Measurements from ENCODE around the gene SCMH1. TPM values are rescaled to one million over a fixed set of nuclear protein-coding genes. Genes with fewer than 3 reads are reported as not detected.

SCMH1 gene
- total RNA-seq, 1 experiment from 2014 or later = 28.0 TPM

GRCh38 chr1:41164727-41165126 is 77.4 kb downstream of the SCMH1 start (continued):
- no peak for TF ChIP-seq ATF3 (IDR thresholded peaks at IDR 0.05)

GRCh38 chr1:41162441-41162840 is 79.7 kb downstream of the SCMH1 start:
- no peak for DNase-seq (ENCODE audit: low read depth, low spot score)
- no peak overlapping the region for H3K4me3 ChIP-seq (replicated peaks in 1 of 2; ENCODE audit: low read depth in 1 of 2, low read length in 2 of 2)
- no peaks in the 10 kb centered on the region for H3K9me2 ChIP-seq (ENCODE audit: insufficient read depth)
- RAD21 ChIA-PET (ENCODE audit: low non-redundant PET in 1 of 2, low total read pairs in 2 of 2, uncharacterized antibody in 2 of 2, unreplicated experiment in 2 of 2) = no interaction called here
- no peaks in the 10 kb centered on the region for H3K79me2 ChIP-seq (ENCODE audit: insufficient read depth, low read length)
- CTCF ChIA-PET = no interaction called here
- intact Hi-C loops (cut with micrococcal nuclease) = no loop called here
- H3K36me3 ChIP-seq (ENCODE audit: control insufficient read depth in 1 of 2, insufficient read depth in 2 of 2, low read length in 2 of 2) = no peaks in the 10 kb centered on the region
- BruUV-seq (replicated peaks) = no TSS peak
- H3K27ac ChIP-seq (ENCODE audit: low read depth, low read length) = no peak overlapping the region
- no peak for ATAC-seq
- TF ChIP-seq ZNF274 (IDR thresholded peaks at IDR 0.05; ENCODE audit: low read depth, low read length) = no peak
- TF ChIP-seq ATF3 (IDR thresholded peaks at IDR 0.05) = no peak
- TF ChIP-seq CBX3 (IDR thresholded peaks at IDR 0.05; ENCODE audit: low read depth) = no peak
- no peak for TF ChIP-seq ELF1 (IDR thresholded peaks at IDR 0.05; ENCODE audit: borderline replicate concordance, low read depth)
- no peak for TF ChIP-seq SRF (IDR thresholded peaks at IDR 0.05; ENCODE audit: low read depth)
- no peak for TF ChIP-seq FOSL1 (IDR thresholded peaks at IDR 0.05; ENCODE audit: low read depth)
- no peak for TF ChIP-seq SP1 (IDR thresholded peaks at IDR 0.05; ENCODE audit: low read depth)
- TF ChIP-seq EZH2phosphoT487 (IDR thresholded peaks at IDR 0.05; ENCODE audit: borderline replicate concordance) = no peak
- no peak for TF ChIP-seq MAX (IDR thresholded peaks at IDR 0.05)
- TF ChIP-seq CEBPB (IDR thresholded peaks at IDR 0.05; ENCODE audit: low read depth) = no peak
- no peak for TF ChIP-seq POLR2AphosphoS5 (IDR thresholded peaks at IDR 0.05; ENCODE audit: low read depth, low read length)
- no peak for TF ChIP-seq SIN3A (IDR thresholded peaks at IDR 0.05; ENCODE audit: low read depth)
- no peak for TF ChIP-seq TCF7L2 (IDR thresholded peaks at IDR 0.05; ENCODE audit: borderline replicate concordance, extremely low read depth, insufficient read depth, insufficient read length)
- no peak for TF ChIP-seq REST (IDR thresholded peaks at IDR 0.05; ENCODE audit: low read depth)
- TF ChIP-seq POLR2A (IDR thresholded peaks at IDR 0.05; ENCODE audit: borderline replicate concordance, extremely low read depth, insufficient read depth, insufficient read length) = no peak
- TF ChIP-seq ZBTB33 (IDR thresholded peaks at IDR 0.05; ENCODE audit: extremely low read depth, insufficient replicate concordance, low read length) = no peak
- no peaks in the 10 kb centered on the region for H3K27me3 ChIP-seq (ENCODE audit: insufficient read depth, low read length)
- no peaks in the 10 kb centered on the region for H4K20me1 ChIP-seq (ENCODE audit: insufficient read depth)
- POLR2A ChIA-PET = no interaction called here
- no peak overlapping the region for H3K9ac ChIP-seq (ENCODE audit: low read length)
- no peak overlapping the region for H3K4me2 ChIP-seq (ENCODE audit: low read length)
- H2AFZ ChIP-seq (ENCODE audit: low read depth, low read length, poor library complexity, severe bottlenecking) = no peak overlapping the region
- H3K4me1 ChIP-seq (ENCODE audit: control insufficient read depth in 1 of 2, insufficient read depth in 2 of 2, low read length in 2 of 2) = no peaks in the 10 kb centered on the region
- no peaks in the 10 kb centered on the region for H3K9me3 ChIP-seq (ENCODE audit: control insufficient read depth in 1 of 2, insufficient read depth in 1 of 2, low read depth in 1 of 2, low read length in 2 of 2)
